GM12891 (cell line): ENCODE data around the gene PDZK1IP1.

Experiments used
- PAX5 ChIP-seq: IDR thresholded peaks from 2 replicates; pipeline ENCODE4 v1.6.1; 2011; ENCODE audit warnings: low read length, moderate library complexity, mild to moderate bottlenecking; ENCODE audit not compliant: insufficient read depth, severe bottlenecking
- POLR2A ChIP-seq: IDR thresholded peaks from 2 replicates; pipeline ENCODE4 v1.6.1; 2011; ENCODE audit warnings: low read depth, low read length, control low read depth
- POLR2AphosphoS5 ChIP-seq: IDR thresholded peaks from 2 replicates; pipeline ENCODE4 v1.6.1; 2011; ENCODE audit warnings: low read depth, low read length, control low read depth
- POU2F2 ChIP-seq: IDR thresholded peaks from 2 replicates; pipeline ENCODE4 v1.6.1; 2011; ENCODE audit warnings: low read depth, mild to moderate bottlenecking, control low read depth, low read length, moderate library complexity
- SPI1 ChIP-seq: IDR thresholded peaks from 2 replicates; pipeline ENCODE4 v1.6.1; 2011; ENCODE audit warnings: low read depth, low read length, control low read depth
- TAF1 ChIP-seq: IDR thresholded peaks from 2 replicates; pipeline ENCODE4 v1.6.1; 2011; ENCODE audit warnings: low read depth, low read length, control low read depth

DNA sequence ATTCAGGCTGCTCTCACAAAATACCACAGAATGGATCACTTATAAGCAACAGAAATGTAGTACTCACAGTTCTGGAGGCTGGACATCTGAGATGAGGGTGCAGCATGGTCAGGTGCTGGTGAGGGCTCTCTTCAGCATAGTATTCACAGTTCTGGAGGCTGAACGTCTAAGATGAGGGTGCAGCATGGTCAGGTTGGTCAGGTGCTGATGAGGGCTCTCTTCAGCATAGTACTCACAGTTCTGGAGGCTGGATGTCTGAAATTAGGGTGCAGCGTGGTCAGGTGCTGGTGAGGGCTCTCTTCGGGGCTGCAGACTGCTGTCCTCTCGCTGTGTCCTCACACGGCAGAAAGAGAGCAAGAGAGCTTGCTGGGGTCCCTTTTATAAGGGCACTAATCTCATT is 17.1 kb downstream of the PDZK1IP1 start:
- TF ChIP-seq POLR2AphosphoS5 (no peak), POLR2A (no peak), SPI1 (no peak), PAX5 (no peak), TAF1 (no peak), POU2F2 (no peak)
